ENCODE data around the gene SOS2.

DNA sequence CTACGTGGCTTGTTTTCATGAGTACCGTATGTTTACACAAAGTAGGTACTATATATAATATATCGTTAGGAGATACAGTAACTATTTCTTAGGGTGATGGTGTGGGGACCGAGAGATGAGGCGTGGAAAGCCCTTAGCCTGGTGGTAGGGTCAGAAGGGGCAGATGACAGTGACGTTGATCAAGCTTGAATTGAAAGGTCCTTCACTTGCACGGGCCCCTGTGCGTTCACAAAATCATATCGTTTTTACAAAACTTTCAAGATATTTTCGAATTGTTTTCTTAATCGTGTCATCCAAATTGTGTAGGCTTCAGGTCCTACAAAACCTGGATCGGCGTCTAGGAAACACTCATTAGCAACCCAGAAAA lies 881 bp upstream of the SOS2 start:
- TF ChIP-seq, protein P1, sequence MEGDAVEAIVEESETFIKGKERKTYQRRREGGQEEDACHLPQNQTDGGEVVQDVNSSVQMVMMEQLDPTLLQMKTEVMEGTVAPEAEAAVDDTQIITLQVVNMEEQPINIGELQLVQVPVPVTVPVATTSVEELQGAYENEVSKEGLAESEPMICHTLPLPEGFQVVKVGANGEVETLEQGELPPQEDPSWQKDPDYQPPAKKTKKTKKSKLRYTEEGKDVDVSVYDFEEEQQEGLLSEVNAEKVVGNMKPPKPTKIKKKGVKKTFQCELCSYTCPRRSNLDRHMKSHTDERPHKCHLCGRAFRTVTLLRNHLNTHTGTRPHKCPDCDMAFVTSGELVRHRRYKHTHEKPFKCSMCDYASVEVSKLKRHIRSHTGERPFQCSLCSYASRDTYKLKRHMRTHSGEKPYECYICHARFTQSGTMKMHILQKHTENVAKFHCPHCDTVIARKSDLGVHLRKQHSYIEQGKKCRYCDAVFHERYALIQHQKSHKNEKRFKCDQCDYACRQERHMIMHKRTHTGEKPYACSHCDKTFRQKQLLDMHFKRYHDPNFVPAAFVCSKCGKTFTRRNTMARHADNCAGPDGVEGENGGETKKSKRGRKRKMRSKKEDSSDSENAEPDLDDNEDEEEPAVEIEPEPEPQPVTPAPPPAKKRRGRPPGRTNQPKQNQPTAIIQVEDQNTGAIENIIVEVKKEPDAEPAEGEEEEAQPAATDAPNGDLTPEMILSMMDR (IDR thresholded peaks at IDR 0.05) = no peak
- TF ChIP-seq POLR2A (IDR thresholded peaks at IDR 0.05) = no peak
